GM21528 (cell line): ENCODE results near the gene KCNH4.
"Not testable (repeated sequence)": the region's sequence is repeated elsewhere in the genome, so short reads cannot be mapped to it uniquely, and the experiment has no call there.

ENCODE experiments used
- ATAC-seq: cut with Tn5 transposase; IDR thresholded peaks from one replicate; pipeline ENCODE4 v1.9.1; 2021; ENCODE audit warnings: mild to moderate bottlenecking, moderate library complexity; ENCODE audit not compliant: unreplicated experiment, low FRiP score

The KCNH4 gene

GRCh38 chr17:42180922-42181850 is at the start of gene KCNH4:
Gene KCNH4 (minus strand): TSS chr17:42181142. CDS start chr17:42180945, 197 bp downstream.
- ATAC-seq = peak; percentile 52

- ATAC-seq = no peak
These were observed 49.3 kb upstream of the KCNH4 start for GRCh38 chr17:42230225-42230624.

DNA sequence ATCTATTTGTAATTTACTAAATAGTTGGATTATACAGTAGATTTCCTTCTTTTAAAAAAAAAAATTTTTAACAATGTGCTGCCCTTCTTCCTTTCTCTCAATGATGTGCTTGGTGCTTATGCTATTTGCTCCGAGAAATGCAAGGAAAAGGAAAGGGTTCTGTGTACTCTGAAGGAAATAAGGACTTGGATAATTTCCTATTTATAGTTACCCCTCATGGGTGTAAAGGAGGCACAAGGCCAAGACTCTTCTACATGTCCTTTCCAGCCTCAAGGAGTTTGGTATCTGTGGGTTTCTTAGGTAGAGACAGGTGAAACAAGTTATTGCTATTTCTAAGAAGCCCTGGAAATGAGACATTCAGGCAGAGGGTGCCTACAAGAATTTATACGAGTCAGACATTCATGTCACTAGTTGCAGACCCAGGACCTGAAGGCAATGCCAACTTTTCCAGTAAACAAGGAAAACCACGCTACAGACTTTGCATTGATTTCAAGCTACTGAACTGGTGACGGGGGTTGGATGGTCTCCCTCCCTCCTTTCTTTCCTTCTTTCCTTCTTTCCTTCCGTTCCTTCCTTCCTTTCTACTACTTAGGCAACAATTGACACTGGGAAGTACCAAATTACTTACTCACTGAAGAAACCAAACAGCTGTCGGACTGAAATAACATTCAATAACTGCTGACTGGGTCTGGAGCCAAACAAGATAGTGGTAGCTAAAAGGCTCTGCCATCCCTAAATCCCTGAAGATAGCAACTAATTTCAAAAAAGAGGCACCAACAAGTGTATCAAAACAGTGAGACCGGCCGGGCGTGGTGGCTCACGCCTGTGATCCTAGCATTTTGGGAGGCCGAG is 47.1 kb upstream of the KCNH4 start:
- ATAC-seq = no peak

- no peak for ATAC-seq
These were observed 44.7 kb upstream of the KCNH4 start for GRCh38 chr17:42225646-42226045.

GRCh38 chr17:42224651-42225050 is 43.7 kb upstream of the KCNH4 start:
- ATAC-seq = no peak

DNA sequence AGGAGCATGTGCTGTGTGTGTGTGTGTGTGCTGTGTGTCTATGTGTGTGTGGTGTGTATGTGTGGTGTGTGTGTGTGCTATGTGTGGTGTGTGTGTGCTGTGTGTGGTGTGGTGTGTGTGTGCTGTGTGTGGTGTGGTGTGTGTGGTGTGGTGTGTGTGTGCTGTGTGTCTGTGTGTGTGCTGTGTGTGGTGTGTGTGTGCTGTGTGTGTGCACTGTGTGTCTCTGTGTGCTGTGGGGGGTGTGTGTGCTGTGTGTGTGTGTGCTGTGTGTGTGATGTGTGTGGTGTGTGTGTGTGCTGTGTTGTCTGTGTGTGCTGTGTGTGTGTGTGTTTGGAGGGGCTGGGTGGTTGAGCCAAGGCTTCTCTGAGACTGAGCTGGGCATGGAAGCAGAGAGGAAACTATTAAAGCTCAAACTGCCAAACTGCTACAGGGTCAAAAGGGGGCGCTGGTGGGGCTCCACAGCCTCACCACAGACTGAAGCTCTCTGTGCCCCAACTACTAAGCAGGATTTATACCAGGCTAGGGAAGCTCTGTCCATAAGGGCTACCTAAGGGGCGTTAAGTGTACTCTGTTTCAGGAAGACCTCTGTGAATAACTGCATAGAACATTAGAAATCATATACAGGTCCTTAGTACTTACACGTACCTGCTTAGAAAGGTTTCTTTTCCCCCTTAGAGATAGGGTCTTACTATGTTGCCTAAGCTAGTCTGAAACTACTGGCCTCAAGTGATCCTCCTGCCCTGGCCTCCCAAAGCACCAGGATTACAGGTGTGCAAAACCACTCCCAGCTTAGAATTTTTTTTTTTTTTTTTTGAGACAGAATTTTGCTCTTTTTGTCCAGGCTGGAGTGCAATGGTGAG is 41.2 kb upstream of the KCNH4 start:
- ATAC-seq = no peak

DNA sequence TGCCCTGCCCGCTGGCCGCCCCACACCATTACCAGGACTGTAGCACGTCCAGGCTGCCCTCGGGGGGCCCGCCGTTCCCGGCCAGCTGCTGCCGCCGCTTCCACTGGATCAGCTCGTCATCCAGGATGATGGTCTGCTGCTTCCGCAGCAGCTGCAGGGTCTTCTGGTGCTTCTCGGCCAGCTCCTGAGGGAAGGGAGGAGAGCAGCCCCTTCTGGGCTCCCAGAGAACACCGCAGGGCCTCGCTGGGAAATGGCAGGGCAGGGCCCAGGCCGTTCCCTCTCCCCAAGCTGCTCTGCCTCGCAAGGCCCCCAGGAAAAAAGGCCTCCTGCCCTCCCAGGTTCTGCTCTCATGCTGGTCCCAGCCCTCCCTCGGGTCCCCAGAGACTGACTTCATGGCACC is 38.3 kb upstream of the KCNH4 start:
- not testable (repeated sequence) for ATAC-seq

DNA sequence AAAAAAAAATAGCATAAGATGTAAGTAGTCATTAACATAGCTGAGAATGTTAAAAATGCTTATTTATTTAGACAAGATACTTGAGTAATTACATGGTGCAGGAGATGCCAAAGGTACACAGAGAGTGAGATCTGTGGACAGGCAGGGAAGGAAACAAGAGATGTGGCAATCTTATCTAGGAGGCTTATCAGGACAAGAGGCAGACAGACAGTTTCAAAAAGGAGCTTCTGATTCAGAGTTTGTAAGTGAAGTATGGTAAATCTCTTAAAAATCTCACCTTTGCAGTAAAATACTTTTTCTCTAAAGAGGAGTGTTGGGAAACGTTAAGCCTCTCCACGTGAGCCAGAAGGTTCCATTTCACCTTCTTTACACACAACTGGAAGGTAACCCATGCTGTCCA is 33.2 kb upstream of the KCNH4 start:
- no peak for ATAC-seq

GRCh38 chr17:42212382-42212781 is 31.4 kb upstream of the KCNH4 start:
- no peak for ATAC-seq

DNA sequence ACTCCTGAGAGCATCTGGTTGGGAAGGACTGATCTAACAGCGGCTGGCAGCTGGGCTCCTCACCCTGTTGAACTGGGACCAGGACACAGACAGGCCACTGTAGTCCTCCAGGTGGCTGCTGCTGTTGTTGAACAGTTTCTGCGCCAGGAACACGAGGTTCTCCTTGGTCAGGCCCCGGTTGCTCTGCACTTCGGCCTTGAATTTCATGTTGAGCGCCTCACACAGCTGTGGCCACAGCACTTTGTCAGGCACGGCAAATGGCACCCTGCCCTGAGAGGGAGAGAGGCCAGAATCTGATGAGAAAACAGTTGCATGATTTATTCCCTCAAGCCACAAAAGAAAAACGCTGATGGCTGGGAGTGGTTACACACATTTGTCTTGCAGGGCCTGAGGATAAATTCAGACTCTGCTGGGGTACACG is 31.0 kb upstream of the KCNH4 start:
- ATAC-seq = not testable (repeated sequence)

DNA sequence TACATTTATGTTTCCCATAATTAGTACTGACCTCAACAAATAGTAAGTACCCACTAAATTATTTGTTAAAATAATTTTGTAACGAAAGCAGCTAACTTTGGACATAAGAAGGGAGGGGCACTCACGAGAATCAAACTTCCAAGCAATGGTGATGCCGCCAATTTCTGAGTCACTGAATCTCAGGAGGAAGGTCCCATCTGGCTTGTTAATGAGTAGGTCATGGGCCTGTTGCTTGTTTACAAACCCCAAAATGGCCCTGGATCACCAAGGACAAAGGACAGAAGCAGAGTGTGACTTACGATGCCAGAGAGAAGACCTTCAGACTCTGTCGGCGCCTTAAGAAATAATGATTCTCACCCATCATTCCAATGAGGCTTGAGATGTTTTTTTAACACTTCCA is 29.1 kb upstream of the KCNH4 start:
- no peak for ATAC-seq

- not testable (repeated sequence) for ATAC-seq
These were observed 25.2 kb upstream of the KCNH4 start for GRCh38 chr17:42206153-42206612.

GRCh38 chr17:42203354-42203753 is 22.4 kb upstream of the KCNH4 start:
- no peak for ATAC-seq

- no peak for ATAC-seq
These were observed 21.8 kb upstream of the KCNH4 start for GRCh38 chr17:42202696-42203095.

GRCh38 chr17:42202159-42202558 is 21.2 kb upstream of the KCNH4 start:
- no peak for ATAC-seq

DNA sequence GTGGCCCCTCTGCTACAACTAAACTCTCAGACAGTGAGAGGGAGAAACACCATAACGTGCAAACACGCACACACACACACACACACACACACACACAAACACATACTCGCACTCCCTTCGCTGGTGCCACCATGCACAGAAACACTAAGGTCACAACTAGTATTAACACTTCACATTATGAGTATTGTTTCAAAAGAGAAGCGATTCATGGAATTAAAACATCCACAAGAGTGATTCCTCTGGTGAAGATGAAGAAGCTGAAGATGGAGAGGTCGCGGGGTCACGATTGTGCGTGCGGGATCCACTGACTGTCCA is 20.5 kb upstream of the KCNH4 start:
- ATAC-seq = no peak

GRCh38 chr17:42200706-42201457 is 19.9 kb upstream of the KCNH4 start:
- ATAC-seq = no peak

DNA sequence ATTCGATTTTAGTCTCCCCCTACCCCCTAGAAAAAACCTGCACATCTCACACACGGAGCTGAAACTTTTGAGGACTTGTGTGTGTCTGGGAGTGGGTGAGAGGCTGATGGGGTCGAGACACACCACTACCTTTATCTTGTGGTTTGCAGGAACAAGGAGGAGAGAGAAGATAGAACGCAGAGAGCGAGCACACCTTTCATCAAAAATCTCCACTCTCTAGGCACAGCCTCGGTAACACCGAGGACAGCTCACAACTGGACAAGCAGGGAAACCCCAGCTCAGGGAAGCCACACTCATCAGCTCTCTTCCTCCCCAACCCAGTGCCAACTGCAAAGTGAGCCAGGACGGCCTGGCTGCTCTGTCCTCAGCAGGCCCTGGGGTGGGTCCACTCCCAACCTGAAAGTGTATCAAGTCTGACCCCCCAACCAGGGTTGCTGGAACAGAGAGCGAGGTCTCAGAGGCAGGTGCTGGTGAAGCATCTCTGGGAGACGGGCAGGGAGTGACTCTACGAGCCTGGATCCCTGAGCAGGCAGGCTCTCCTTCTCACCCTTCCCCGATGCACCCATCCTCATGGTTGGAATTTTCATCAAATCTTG is 18.6 kb upstream of the KCNH4 start:
- ATAC-seq = no peak

GRCh38 chr17:42198897-42199296 is 18.0 kb upstream of the KCNH4 start:
- ATAC-seq = no peak
